A549 (cell line): ENCODE measurements around the gene TC2N. TPM values are rescaled to one million over a fixed set of nuclear protein-coding genes. Genes with fewer than 3 reads are reported as not detected.

Experiments used
- ATAC-seq, 2 experiments: fragments of 200-7000 bp in 1 of 2; fragments of >200 bp in 1 of 2; cut with Nextera tagmentation in 1 of 2; cut with Tn5 transposase in 1 of 2; 3 replicates each; pipeline versions ENCODE4 v1.8.0 to v1.9.1; 2018 to 2020; ENCODE audit warnings: mild to moderate bottlenecking in 1 of 2, moderate library complexity in 1 of 2
- CTCF ChIA-PET: fragments of 300-600 bp; sonication (Branson Sonifier 250); formaldehyde crosslinking; extraction: SDS; loops from one replicate; lab custom pipeline; 2021; ENCODE audit warnings: antibody characterized with exemption, inconsistent platforms; lab: Yijun Ruan, JAX
- POLR2A ChIA-PET: fragments of 350-600 bp; formaldehyde crosslinking; extraction: SDS; loops from one replicate; lab custom pipeline; 2021; ENCODE audit warnings: antibody characterized with exemption, inconsistent platforms; lab: Yijun Ruan, JAX
- DNase-seq, 2 experiments: peaks; one replicate each; pipeline versions ENCODE4 v3.0.0 to v3.0.0-alpha.2; 2011 to 2016; ENCODE audit warnings: low read depth in 1 of 2, low spot score in 1 of 2
- FAIRE-seq: peaks from 2 replicates; lab custom pipeline; 2011; peaks lifted over from hg19 to GRCh38; lab: Jason Lieb, UNC
- H3K27ac ChIP-seq, 2 experiments: fragments of >200 bp; sonication (Bioruptor Twin); formaldehyde crosslinking; 3 replicates each; pipeline ENCODE4 v1.5.1; 2016 to 2017
- H3K4me1 ChIP-seq: fragments of >200 bp; sonication (Bioruptor Twin); formaldehyde crosslinking; 3 replicates; pipeline ENCODE4 v1.6.1; 2016
- H3K4me2 ChIP-seq: fragments of >200 bp; sonication (Bioruptor Twin); formaldehyde crosslinking; 3 replicates; pipeline ENCODE4 v1.6.1; 2016
- H3K4me3 ChIP-seq: fragments of >200 bp; sonication (Bioruptor Twin); formaldehyde crosslinking; 3 replicates; pipeline ENCODE4 v1.5.1; 2016
- H3K9me3 ChIP-seq: fragments of >200 bp; sonication (Bioruptor Twin); formaldehyde crosslinking; 3 replicates; pipeline ENCODE4 v1.6.1; 2016
- EP300 ChIP-seq, 2 experiments: fragments of >200 bp; sonication (Bioruptor Twin); formaldehyde crosslinking; IDR thresholded peaks; 2 replicates in 1 of 2; 3 replicates in 1 of 2; pipeline ENCODE4 v1.6.1; 2016 to 2017
- ESRRA ChIP-seq: fragments of 150-350 bp; IDR thresholded peaks from 2 replicates; pipeline ENCODE4 v1.6.1; 2014; ENCODE audit warnings: mild to moderate bottlenecking, low read length, borderline replicate concordance
- FOXS1 ChIP-seq: fragments of 250-450 bp; sonication (Bioruptor Pico); IDR thresholded peaks from 2 replicates; pipeline ENCODE4 v1.5.0; 2020; ENCODE audit warnings: mild to moderate bottlenecking, moderate library complexity
- JUNB ChIP-seq: fragments of >200 bp; sonication (Bioruptor Twin); formaldehyde crosslinking; IDR thresholded peaks from 2 replicates; pipeline ENCODE4 v1.6.1; 2016
- KDM1A ChIP-seq: fragments of 200-600 bp; sonication (generic); IDR thresholded peaks from 2 replicates; pipeline ENCODE4 v1.6.1; 2016; ENCODE audit warnings: low read depth, mild to moderate bottlenecking
- MAX ChIP-seq: IDR thresholded peaks from 2 replicates; pipeline ENCODE4 v1.6.1; 2012
- MAZ ChIP-seq: fragments of 150-350 bp; IDR thresholded peaks from 2 replicates; pipeline ENCODE4 v1.6.1; 2014; ENCODE audit warnings: antibody characterized with exemption, low read depth, low read length, borderline replicate concordance
- MYC ChIP-seq: IDR thresholded peaks from 2 replicates; pipeline ENCODE4 v1.6.1; 2012; ENCODE audit warnings: mild to moderate bottlenecking, inconsistent platforms, low read length, improper control_type of control experiment, borderline replicate concordance
- NR3C1 ChIP-seq: fragments of >200 bp; sonication (Bioruptor Twin); formaldehyde crosslinking; IDR thresholded peaks from 3 replicates; pipeline ENCODE4 v1.6.1; 2017
- PBX3 ChIP-seq: IDR thresholded peaks from 2 replicates; pipeline ENCODE4 v1.6.1; 2012
- POLR2AphosphoS2 ChIP-seq: conservative IDR thresholded peaks from 2 replicates; pipeline ENCODE4 v1.6.1; 2012; ENCODE audit warnings: low read length, improper control_type of control experiment, inconsistent platforms
- WGBS: methylation state at CpG from one replicate; pipeline ENCODE4 v1.1.6; 2017; ENCODE audit errors: missing lambda C conversion rate; 5-methylcytosine and 5-hydroxymethylcytosine counted together
- polyA plus RNA-seq, 4 experiments: library from polyadenylated mRNA; depleted of rRNA in 3 of 4; stranded (reverse); fragments of >200 nt; fragmentation: RNase III in 1 of 4; extraction: RNeasy Plus Mini Kit Qiagen cat#74134 plus additional on column Dnase treatment in 1 of 4; gene quantifications; 2 replicates in 3 of 4; 3 replicates in 1 of 4; pipeline ENCODE4 v1.2.3, GENCODE V29; 2011 to 2017
- TF ChIP-seq, protein P1 (sequence below): fragments of 200-600 bp; sonication (generic); IDR thresholded peaks from 2 replicates; pipeline ENCODE4 v1.6.1; 2016; ENCODE audit warnings: antibody characterized with exemption, mild to moderate bottlenecking, moderate library complexity
- TF ChIP-seq, protein P2 (sequence below): fragments of 150-350 bp; IDR thresholded peaks from 2 replicates; pipeline ENCODE4 v1.6.1; 2014; ENCODE audit warnings: low read depth, mild to moderate bottlenecking, low read length
- TF ChIP-seq, protein P3 (sequence below): fragments of >200 bp; sonication (Bioruptor Twin); formaldehyde crosslinking; IDR thresholded peaks from 3 replicates; pipeline ENCODE4 v1.6.1; 2016
- TF ChIP-seq, protein P4 (sequence below): fragments of >200 bp; sonication (Bioruptor Twin); formaldehyde crosslinking; IDR thresholded peaks from 2 replicates; pipeline ENCODE4 v1.6.1; 2016

Gene TC2N
- polyA plus RNA-seq, 2 of the 4 experiments (the other 2 are of a cell fraction), result 0.43 to 5.5 TPM

GRCh38 chr14:91829511-91829910 lies 37.8 kb downstream of the TC2N start:
- no peak for FAIRE-seq
- TF ChIP-seq PBX3, result no peak
- TF ChIP-seq MYC, result no peak
- TF ChIP-seq NR3C1, result no peak
- no peak for TF ChIP-seq JUNB
- TF ChIP-seq MAX, result no peak
- no peak for TF ChIP-seq MAZ
- no peak for TF ChIP-seq FOXS1 (CRISPR knock-in tag)
- TF ChIP-seq, protein P1, sequence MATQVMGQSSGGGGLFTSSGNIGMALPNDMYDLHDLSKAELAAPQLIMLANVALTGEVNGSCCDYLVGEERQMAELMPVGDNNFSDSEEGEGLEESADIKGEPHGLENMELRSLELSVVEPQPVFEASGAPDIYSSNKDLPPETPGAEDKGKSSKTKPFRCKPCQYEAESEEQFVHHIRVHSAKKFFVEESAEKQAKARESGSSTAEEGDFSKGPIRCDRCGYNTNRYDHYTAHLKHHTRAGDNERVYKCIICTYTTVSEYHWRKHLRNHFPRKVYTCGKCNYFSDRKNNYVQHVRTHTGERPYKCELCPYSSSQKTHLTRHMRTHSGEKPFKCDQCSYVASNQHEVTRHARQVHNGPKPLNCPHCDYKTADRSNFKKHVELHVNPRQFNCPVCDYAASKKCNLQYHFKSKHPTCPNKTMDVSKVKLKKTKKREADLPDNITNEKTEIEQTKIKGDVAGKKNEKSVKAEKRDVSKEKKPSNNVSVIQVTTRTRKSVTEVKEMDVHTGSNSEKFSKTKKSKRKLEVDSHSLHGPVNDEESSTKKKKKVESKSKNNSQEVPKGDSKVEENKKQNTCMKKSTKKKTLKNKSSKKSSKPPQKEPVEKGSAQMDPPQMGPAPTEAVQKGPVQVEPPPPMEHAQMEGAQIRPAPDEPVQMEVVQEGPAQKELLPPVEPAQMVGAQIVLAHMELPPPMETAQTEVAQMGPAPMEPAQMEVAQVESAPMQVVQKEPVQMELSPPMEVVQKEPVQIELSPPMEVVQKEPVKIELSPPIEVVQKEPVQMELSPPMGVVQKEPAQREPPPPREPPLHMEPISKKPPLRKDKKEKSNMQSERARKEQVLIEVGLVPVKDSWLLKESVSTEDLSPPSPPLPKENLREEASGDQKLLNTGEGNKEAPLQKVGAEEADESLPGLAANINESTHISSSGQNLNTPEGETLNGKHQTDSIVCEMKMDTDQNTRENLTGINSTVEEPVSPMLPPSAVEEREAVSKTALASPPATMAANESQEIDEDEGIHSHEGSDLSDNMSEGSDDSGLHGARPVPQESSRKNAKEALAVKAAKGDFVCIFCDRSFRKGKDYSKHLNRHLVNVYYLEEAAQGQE, result no peak
- no peak for TF ChIP-seq EP300 (IDR thresholded peaks at IDR 0.05)
- TF ChIP-seq POLR2AphosphoS2, result no peak
- TF ChIP-seq, all 56 proteins: peak for 0
- DNase-seq (no peak), ATAC-seq (no peak)
- Histone ChIP-seq H3K4me1 (no peaks in the 10 kb centered on the region), H3K4me3 (no peak overlapping the region), H3K4me2 (no peak overlapping the region), H3K27ac (no peak overlapping the region), H3K9me3 (no peaks in the 10 kb centered on the region)
- WGBS, result 36% methylated on average over 2 of the region's 2 CpGs
- ChIA-PET POLR2A (no interaction called here), CTCF (interaction anchor here (1.1 kb wide), 1 partner anchor 17 kb away, joined by 4 read pairs; no protein-coding TSS in a partner anchor)

- Histone ChIP-seq H3K4me2 (no peak overlapping the region), H3K4me3 (no peak overlapping the region), H3K4me1 (no peaks in the 10 kb centered on the region), H3K9me3 (no peaks in the 10 kb centered on the region), H3K27ac (no peak overlapping the region)
- TF ChIP-seq, protein P2, sequence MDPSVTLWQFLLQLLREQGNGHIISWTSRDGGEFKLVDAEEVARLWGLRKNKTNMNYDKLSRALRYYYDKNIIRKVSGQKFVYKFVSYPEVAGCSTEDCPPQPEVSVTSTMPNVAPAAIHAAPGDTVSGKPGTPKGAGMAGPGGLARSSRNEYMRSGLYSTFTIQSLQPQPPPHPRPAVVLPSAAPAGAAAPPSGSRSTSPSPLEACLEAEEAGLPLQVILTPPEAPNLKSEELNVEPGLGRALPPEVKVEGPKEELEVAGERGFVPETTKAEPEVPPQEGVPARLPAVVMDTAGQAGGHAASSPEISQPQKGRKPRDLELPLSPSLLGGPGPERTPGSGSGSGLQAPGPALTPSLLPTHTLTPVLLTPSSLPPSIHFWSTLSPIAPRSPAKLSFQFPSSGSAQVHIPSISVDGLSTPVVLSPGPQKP, result no peak
- TF ChIP-seq MAX, result no peak
- TF ChIP-seq NR3C1, result no peak
- TF ChIP-seq, protein P3, sequence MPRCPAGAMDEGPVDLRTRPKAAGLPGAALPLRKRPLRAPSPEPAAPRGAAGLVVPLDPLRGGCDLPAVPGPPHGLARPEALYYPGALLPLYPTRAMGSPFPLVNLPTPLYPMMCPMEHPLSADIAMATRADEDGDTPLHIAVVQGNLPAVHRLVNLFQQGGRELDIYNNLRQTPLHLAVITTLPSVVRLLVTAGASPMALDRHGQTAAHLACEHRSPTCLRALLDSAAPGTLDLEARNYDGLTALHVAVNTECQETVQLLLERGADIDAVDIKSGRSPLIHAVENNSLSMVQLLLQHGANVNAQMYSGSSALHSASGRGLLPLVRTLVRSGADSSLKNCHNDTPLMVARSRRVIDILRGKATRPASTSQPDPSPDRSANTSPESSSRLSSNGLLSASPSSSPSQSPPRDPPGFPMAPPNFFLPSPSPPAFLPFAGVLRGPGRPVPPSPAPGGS, result no peak
- no peak for TF ChIP-seq KDM1A
- TF ChIP-seq, protein P4, sequence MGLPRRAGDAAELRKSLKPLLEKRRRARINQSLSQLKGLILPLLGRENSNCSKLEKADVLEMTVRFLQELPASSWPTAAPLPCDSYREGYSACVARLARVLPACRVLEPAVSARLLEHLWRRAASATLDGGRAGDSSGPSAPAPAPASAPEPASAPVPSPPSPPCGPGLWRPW, result no peak
- no peak for TF ChIP-seq ESRRA
- ATAC-seq (no peak), DNase-seq (no peak), FAIRE-seq (no peak)
- ChIA-PET POLR2A (no interaction called here), CTCF (interaction anchor here (0.7 kb wide), 1 partner anchor 12 kb away, joined by 3 read pairs; no protein-coding TSS in a partner anchor)
- WGBS, result 85% methylated on average over 1 of the region's 1 CpG
Measured at GRCh38 chr14:91827746-91828145, 39.6 kb downstream of the TC2N start.
